Measurements from ENCODE around the gene DGKG. TPM values are rescaled to one million over a fixed set of nuclear protein-coding genes. Genes with fewer than 3 reads are reported as not detected.

DGKG gene
- polyA plus RNA-seq, 6 donors from 2014 or later = 0.30 to 0.68 (median 0.54) TPM; not detected in 2

DNA sequence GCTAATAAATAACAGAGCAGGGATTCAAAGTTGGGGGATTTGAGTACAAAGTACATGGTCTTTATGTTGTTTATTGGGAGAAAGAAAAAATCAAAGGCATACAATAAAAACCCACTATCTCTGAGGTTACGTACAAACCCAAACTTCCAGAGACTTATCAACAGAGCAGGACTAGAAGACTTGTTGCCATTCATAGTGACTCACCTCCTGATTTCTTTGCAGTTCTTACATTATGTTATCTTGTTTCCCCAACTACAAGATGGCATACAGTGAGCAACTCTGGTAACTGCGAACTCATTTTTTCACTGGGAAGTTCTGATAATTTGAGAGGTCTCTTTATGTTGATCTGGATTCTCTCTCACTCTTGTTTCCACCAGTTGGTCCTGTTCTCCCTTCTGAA lies 172.5 kb downstream of the DGKG start:
- peaks cover 26 to 44% (median 27%) of the 10 kb centered on the region in 3 donors for H3K27me3 Mint-ChIP-seq
- DNase-seq (no peak), ATAC-seq (ENCODE audit: low read depth in 2 of 2) (no peak)
- no peak overlapping the region for H3K4me3 Mint-ChIP-seq
- H3K4me1 Mint-ChIP-seq = peaks cover 22 to 32% (median 28%) of the 10 kb centered on the region in 3 donors
- no peak overlapping the region for H3K27ac Mint-ChIP-seq
- H3K9me3 Mint-ChIP-seq = no peaks in the 10 kb centered on the region
- H3K36me3 Mint-ChIP-seq = no peaks in the 10 kb centered on the region

DNA sequence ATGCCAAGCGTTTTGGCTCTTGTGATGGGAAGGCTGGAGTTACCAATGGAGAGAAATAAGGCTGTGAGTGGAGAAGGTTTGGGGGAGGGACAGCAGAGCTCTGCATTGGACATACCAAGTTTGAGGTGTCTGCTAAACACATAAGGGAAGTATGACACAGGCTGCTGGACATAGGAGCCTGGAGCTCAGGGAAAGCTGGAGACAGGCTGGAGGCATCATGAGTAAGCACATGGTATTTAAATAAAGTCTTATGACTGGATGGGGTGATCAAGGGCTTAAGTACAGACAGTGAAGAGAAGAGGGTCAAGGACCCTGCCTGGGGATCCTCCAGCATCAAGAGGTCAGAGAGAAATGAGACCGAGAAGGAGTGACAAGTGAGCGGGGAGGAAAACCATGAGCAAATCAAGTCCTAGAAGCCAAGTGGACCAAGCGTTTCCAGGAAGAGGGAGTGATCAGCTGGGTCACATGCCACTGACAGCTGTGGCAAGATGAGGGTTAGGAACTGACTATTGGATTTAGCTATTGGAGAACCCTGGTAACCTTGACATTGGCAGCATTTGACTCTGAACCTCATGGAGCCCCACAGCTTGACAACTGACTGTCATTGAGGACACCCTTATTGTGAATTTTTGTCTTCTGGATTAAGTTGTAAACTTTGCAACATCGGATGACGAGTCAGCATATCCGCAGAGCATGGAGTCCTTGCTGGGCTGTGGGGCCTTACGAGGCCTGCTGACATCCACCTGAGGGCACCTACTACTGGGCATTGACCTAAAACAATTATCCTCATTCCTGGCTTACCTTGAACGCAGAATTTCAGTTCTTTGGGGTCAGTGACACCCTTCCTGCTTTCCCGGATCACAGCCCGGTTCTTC lies 174.4 kb downstream of the DGKG start:
- H3K4me3 Mint-ChIP-seq = peak overlapping the region in 2 of 8 donors; percentile 14 to 36
- DNase-seq (no peak), ATAC-seq (ENCODE audit: low read depth in 2 of 2) (no peak)
- H3K9me3 Mint-ChIP-seq = no peaks in the 10 kb centered on the region
- H3K27ac Mint-ChIP-seq = peak overlapping the region in 2 of 6 donors; percentile 39 to 63
- H3K27me3 Mint-ChIP-seq = peaks cover 12 to 27% (median 21%) of the 10 kb centered on the region in 3 donors
- peaks cover 22 to 26% (median 26%) of the 10 kb centered on the region in 3 donors for H3K4me1 Mint-ChIP-seq
- no peaks in the 10 kb centered on the region for H3K36me3 Mint-ChIP-seq

DNA sequence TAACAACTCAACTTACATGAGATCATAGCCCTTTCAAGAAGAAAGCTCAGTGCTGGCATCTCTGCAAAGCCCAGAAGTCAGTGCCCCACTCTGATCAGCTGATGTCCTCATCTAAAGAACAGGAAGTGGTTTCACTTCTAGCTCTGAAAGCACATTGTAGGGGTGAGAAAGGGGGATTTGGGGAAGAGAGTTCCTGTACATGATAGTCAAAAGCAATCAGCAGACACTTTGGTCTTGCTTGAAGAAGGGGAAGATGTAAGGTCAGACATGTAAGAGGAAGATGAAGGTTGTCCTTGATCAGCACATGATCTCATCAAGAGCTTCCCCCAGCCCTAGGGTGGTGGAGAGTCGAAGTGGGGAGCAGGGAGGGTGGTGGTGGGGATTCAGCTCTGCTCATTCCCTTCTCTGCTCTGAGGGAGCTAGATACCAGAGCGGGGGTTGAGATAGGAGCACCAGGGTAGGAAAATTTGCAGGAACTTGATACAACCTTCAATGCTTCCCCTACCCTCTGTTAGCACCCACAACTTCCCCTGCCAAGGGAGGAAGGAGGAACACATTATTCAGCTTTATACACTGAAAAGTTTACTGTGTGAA lies 176.7 kb downstream of the DGKG start:
- H3K27ac Mint-ChIP-seq = peak overlapping the region in 5 of 6 donors; percentile 24 to 89 (median 72)
- ATAC-seq (ENCODE audit: low read depth in 2 of 2) (peak; percentile 96 to 97), DNase-seq (peak; percentile 50)
- H3K27me3 Mint-ChIP-seq = peaks cover 0 to 3% (median 0%) of the 10 kb centered on the region in 3 donors
- H3K4me1 Mint-ChIP-seq = peaks cover 22 to 26% (median 26%) of the 10 kb centered on the region in 3 donors
- no peaks in the 10 kb centered on the region for H3K36me3 Mint-ChIP-seq
- H3K4me3 Mint-ChIP-seq = peak overlapping the region in 7 of 8 donors; percentile 10 to 81 (median 59)
- no peaks in the 10 kb centered on the region for H3K9me3 Mint-ChIP-seq

DNA sequence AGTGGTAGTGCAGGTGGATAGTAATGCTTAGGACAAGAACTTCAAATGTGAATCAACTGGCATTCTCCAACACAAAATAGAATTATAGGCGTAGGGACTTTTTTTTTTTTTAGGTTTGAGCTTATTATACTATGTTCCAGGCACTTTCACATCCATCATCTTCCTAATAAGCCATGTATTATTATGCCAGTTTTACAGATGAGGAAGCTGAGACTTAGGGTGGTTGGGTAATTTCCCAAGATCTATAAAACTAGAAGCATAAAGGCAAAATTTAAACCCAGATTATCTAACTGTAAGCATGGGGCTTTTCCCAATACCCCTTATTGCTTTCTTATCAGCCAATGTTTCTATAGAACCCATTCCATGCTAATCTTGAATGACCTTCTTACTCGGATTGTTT lies 178.0 kb downstream of the DGKG start:
- H3K36me3 Mint-ChIP-seq = no peaks in the 10 kb centered on the region
- peaks cover 22 to 26% (median 26%) of the 10 kb centered on the region in 3 donors for H3K4me1 Mint-ChIP-seq
- DNase-seq (no peak), ATAC-seq (ENCODE audit: low read depth in 2 of 2) (no peak)
- no peak overlapping the region for H3K4me3 Mint-ChIP-seq
- no peaks in the 10 kb centered on the region for H3K9me3 Mint-ChIP-seq
- H3K27me3 Mint-ChIP-seq = no peaks in the 10 kb centered on the region
- no peak overlapping the region for H3K27ac Mint-ChIP-seq

DNA sequence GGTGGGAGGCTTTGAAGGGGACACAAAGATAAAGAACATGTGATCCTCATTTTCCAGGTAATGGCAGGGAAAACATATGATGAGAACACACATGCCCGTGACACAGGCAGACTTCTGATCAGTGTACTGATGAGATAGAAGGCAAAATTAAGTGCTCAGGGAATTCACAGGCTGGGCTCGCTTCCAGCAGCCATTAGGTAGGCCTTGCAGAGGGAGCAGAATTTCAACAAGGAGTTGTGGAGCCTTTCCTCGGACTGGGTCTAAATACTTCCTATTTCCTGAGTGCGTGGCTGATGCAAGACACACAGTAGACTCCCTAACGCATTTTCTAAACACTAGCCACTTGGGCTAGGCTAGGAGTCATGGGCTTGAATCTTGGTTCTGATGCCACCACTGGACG lies 179.2 kb downstream of the DGKG start:
- H3K4me3 Mint-ChIP-seq = no peak overlapping the region
- H3K9me3 Mint-ChIP-seq = peaks cover 0 to 2% (median 0%) of the 10 kb centered on the region in 7 donors
- no peaks in the 10 kb centered on the region for H3K36me3 Mint-ChIP-seq
- no peaks in the 10 kb centered on the region for H3K27me3 Mint-ChIP-seq
- no peak for DNase-seq
- no peak overlapping the region for H3K27ac Mint-ChIP-seq
- ATAC-seq (ENCODE audit: low read depth in 2 of 2) = no peak
- peaks cover 22 to 26% (median 26%) of the 10 kb centered on the region in 3 donors for H3K4me1 Mint-ChIP-seq

DNA sequence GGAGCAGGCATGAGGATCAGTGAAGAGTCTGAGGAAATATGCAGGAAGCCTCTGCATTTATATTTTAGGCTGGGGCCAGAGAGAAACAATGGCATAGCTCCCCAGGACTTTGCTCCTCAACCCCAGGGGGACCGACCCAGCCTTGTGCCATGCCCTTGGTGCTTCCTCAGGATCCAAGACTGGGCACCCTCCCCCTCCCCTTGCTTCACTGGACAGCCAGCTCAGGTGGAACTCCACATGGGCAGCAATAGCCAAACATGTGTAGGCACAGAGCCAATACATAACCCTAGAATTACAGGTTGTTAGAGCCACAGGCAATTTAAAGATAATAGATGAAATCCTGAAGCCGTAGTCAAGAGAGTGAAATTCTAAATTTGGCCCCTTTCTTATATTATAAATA lies 180.1 kb downstream of the DGKG start:
- Mint-ChIP-seq H3K36me3 (no peaks in the 10 kb centered on the region), H3K9me3 (peaks cover 0 to 2% (median 0%) of the 10 kb centered on the region in 7 donors), H3K27me3 (no peaks in the 10 kb centered on the region), H3K4me1 (peaks cover 14 to 26% (median 18%) of the 10 kb centered on the region in 3 donors), H3K4me3 (no peak overlapping the region), H3K27ac (no peak overlapping the region)
- ATAC-seq (ENCODE audit: low read depth in 2 of 2) (no peak), DNase-seq (no peak)

DNA sequence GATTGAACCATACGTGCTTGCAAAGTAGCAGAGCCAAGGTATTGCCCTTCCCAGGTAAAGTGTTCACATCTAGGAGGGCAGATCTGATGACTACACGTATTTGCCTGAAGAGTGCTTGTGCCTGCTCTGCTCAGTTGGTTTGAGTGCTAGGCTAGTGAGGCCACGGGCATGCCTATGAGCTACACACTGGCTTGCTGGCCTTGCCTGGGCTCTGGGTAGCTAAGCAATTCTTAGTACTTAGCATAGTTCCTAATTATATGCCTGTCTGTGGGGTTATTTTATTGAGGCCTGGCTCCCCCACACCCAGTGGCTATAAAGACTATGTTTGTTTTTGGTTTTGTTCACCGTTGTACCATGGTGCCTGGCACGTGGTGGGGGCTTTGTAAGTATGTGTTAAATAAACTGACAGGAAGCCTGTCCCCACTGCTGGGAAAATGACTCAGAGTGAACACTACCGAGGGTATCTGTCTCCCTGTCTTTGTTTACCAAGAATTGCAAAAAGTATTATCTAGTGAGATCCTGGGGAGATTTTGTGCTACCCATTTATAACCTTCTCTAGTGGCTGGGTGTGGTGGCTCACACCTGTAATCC lies 181.0 kb downstream of the DGKG start:
- Mint-ChIP-seq H3K27me3 (no peaks in the 10 kb centered on the region), H3K4me3 (no peak overlapping the region), H3K9me3 (peaks cover 0 to 2% (median 0%) of the 10 kb centered on the region in 7 donors), H3K36me3 (no peaks in the 10 kb centered on the region), H3K4me1 (peaks cover 10 to 19% (median 14%) of the 10 kb centered on the region in 3 donors), H3K27ac (no peak overlapping the region)
- no peak for DNase-seq
- no peak for ATAC-seq (ENCODE audit: low read depth in 2 of 2)

DNA sequence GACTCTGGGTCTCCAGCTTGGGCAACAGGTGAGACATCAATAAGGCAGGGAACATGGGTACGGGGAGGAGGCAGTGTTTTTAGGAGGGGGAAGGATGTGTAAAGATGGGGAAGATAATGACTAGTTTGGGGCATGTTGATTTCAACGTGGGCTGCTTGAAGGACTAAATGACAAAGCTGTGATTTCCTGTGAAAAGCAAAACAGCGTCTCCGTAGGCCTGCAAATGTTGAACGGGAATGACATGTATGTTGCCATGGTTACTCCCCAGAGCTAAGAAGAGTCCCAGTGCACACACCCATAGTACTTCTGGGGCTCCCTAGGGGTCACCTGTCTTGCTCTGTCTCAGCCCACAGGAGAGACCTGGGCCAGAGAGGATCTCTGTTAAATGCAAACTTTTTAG lies 181.9 kb downstream of the DGKG start:
- H3K9me3 Mint-ChIP-seq = peaks cover 0 to 2% (median 0%) of the 10 kb centered on the region in 7 donors
- DNase-seq (no peak), ATAC-seq (ENCODE audit: low read depth in 2 of 2) (no peak)
- H3K4me1 Mint-ChIP-seq = peaks cover 6 to 10% (median 8%) of the 10 kb centered on the region in 3 donors
- peak overlapping the region in 2 of 6 donors; percentile 4 to 38 for H3K27ac Mint-ChIP-seq
- no peaks in the 10 kb centered on the region for H3K36me3 Mint-ChIP-seq
- H3K27me3 Mint-ChIP-seq = no peaks in the 10 kb centered on the region
- no peak overlapping the region for H3K4me3 Mint-ChIP-seq

DNA sequence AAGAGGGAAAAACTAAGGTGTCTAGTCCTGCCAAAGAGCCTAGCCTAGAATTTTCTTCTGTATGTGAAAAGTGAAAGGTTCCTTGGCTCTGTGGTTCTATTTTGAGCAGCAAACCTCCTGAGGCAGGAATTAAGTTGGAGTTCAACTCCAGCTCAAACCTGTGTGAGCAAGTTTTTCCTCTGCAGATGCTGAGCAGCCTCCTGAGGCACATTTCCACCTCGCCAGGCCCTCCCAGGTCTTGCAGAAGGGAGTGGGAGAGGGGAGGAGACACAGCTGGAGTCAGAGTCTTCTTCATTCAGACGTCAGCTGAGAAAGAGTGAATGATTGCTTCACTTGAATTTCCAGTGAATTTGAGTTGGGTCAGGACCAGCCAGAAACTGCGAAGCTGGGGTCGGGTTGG lies 183.6 kb downstream of the DGKG start:
- Mint-ChIP-seq H3K27ac (no peak overlapping the region), H3K36me3 (no peaks in the 10 kb centered on the region), H3K9me3 (peaks cover 0 to 2% (median 0%) of the 10 kb centered on the region in 7 donors), H3K4me3 (no peak overlapping the region), H3K4me1 (no peaks in the 10 kb centered on the region), H3K27me3 (peaks cover 0 to 11% (median 10%) of the 10 kb centered on the region in 3 donors)
- DNase-seq (no peak), ATAC-seq (ENCODE audit: low read depth in 2 of 2) (no peak)

DNA sequence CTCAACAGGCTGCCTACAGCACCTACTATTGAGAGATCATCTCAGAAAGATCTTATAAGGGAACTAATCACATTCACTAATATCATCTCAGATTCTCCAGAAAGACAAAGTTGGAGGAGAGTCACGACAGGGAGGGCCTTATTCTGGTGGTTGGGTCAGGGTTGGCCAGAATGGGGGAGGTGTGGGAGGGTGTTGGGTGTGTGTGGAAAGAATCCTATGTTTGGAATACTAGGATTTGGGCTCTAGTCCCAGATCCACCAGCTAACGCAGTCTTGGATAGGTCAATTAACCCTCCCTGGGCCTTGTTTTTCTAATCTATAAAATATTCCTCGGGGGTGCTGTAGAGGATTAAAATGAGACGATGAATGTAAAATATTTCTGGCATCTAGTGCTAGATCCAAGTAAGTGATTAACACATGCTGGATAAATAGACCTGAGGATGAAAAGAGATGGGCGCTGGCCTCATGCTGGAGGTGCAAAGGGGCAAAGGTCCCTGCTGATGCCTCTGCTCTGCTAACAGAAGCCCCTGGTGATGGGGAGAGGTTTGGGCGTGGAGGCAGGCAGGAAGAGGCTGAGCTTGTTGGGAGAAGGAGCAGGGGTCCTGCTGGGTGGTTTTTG lies 185.6 kb downstream of the DGKG start:
- Mint-ChIP-seq H3K9me3 (peaks cover 0 to 2% (median 0%) of the 10 kb centered on the region in 7 donors), H3K4me3 (no peak overlapping the region), H3K4me1 (no peaks in the 10 kb centered on the region), H3K36me3 (no peaks in the 10 kb centered on the region), H3K27me3 (peaks cover 0 to 11% (median 10%) of the 10 kb centered on the region in 3 donors), H3K27ac (no peak overlapping the region)
- no peak for ATAC-seq (ENCODE audit: low read depth in 2 of 2)
- no peak for DNase-seq

DNA sequence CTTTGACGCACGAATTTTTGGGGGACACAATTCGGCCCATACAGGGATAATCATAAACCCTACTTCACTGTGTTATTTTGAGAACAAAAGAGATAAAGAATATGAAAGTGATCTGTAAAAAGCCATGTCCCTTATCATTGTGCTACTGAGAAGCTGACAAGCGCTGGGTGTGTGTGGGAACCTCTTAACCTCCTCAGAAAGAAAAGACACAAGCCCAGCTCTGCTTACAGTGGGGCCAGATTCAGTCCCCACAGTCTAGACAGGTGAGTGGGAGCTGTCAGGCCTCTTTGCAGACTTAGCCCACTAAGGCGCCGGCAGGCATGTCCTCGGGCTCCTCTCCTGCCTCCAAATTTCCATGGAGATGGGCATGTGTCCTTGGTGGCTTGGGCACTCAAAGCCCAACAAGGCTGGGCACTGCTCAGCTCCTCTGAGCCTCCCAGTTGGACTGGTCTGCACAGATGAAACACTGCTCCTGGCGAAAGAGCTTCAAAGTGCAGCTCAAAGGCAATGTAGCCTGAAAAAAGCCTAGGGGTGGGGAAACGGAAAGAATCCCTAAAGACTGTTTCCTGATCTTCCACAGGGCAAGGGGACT lies 188.7 kb downstream of the DGKG start:
- no peaks in the 10 kb centered on the region for H3K36me3 Mint-ChIP-seq
- H3K27me3 Mint-ChIP-seq = peaks cover 0 to 11% (median 10%) of the 10 kb centered on the region in 3 donors
- peaks cover 3 to 5% (median 4%) of the 10 kb centered on the region in 3 donors for H3K4me1 Mint-ChIP-seq
- no peak overlapping the region for H3K27ac Mint-ChIP-seq
- ATAC-seq (ENCODE audit: low read depth in 2 of 2) (no peak), DNase-seq (no peak)
- H3K9me3 Mint-ChIP-seq = peaks cover 0 to 4% (median 0%) of the 10 kb centered on the region in 7 donors
- no peak overlapping the region for H3K4me3 Mint-ChIP-seq

DNA sequence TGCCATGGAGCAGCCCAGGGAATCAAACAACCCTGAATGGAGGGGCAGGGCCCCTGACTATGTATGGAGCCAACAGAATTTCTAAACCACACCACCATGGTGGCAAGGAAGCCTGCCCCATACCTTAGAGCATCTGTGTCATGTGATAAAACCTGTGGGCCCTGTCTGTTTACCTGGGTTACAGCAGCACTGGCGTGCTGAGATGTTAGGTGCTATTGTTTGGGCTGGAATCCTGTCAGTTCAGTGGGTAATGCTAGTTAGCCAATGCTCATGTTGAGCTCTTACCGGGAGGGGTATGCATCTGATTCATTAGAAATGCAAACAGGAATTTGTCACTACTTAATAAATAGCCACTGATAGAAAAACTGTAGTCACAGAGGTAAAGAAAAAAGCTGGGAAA lies 189.7 kb downstream of the DGKG start:
- H3K9me3 Mint-ChIP-seq = peaks cover 0 to 4% (median 0%) of the 10 kb centered on the region in 7 donors
- peak overlapping the region in 1 of 6 donors; percentile 47 for H3K27ac Mint-ChIP-seq

DNA sequence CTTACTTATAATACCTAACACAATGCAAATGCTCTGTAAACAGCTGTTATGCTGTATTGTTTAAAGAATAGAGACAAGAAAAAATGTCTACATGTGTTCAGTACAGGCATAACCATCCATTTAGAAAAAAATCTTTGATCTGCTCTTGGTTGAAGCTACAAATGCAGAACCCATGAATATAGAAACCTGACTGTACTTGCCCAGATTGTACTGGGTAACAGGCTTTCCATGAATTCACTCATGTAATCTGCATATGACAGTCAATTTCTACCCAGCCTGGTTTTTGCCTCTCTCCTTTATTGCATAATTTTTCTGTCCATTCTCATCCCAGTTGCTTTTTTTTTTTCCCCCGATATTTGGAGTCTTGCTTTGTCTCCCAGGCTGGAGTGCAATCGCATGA lies 190.5 kb downstream of the DGKG start:
- Mint-ChIP-seq H3K9me3 (peaks cover 0 to 4% (median 0%) of the 10 kb centered on the region in 7 donors), H3K4me1 (peaks cover 4 to 6% (median 5%) of the 10 kb centered on the region in 3 donors), H3K4me3 (no peak overlapping the region), H3K27ac (no peak overlapping the region), H3K36me3 (no peaks in the 10 kb centered on the region), H3K27me3 (peaks cover 0 to 15% (median 10%) of the 10 kb centered on the region in 3 donors)
- DNase-seq (no peak), ATAC-seq (ENCODE audit: low read depth in 2 of 2) (no peak)

More for the DNA sequence above, 189.7 kb downstream of the DGKG start:
- H3K27me3 Mint-ChIP-seq = peaks cover 0 to 11% (median 10%) of the 10 kb centered on the region in 3 donors
- peaks cover 4 to 6% (median 5%) of the 10 kb centered on the region in 3 donors for H3K4me1 Mint-ChIP-seq
- DNase-seq (no peak), ATAC-seq (ENCODE audit: low read depth in 2 of 2) (no peak)
- H3K4me3 Mint-ChIP-seq = no peak overlapping the region
- no peaks in the 10 kb centered on the region for H3K36me3 Mint-ChIP-seq

All from naive B cell (primary cell).